ENCODE data around the gene FBXL5.
"Not testable (repeated sequence)": the region's sequence is repeated elsewhere in the genome, so short reads cannot be mapped to it uniquely, and the experiment has no call there.

FBXL5 gene

GRCh38 chr4:15648600-15648999 lies 6.6 kb downstream of the FBXL5 start:
- DNase-seq: no peak

- no peak for DNase-seq
These were observed 16.7 kb downstream of the FBXL5 start for GRCh38 chr4:15638418-15638817.

- DNase-seq: no peak
These were observed 18.3 kb downstream of the FBXL5 start for GRCh38 chr4:15636818-15637217.

GRCh38 chr4:15617407-15617806 lies 37.8 kb downstream of the FBXL5 start:
- DNase-seq: not testable (repeated sequence)

GRCh38 chr4:15614891-15615290 lies 40.3 kb downstream of the FBXL5 start:
- not testable (repeated sequence) for DNase-seq

- no peak for DNase-seq
These were observed 43.0 kb downstream of the FBXL5 start for GRCh38 chr4:15612136-15612535.

GRCh38 chr4:15610855-15611254 lies 44.3 kb downstream of the FBXL5 start:
- DNase-seq: no peak

- DNase-seq: no peak
These were observed 49.6 kb downstream of the FBXL5 start for GRCh38 chr4:15605537-15605936.

- DNase-seq: no peak
These were observed 53.3 kb downstream of the FBXL5 start for GRCh38 chr4:15601862-15602261.

GRCh38 chr4:15600176-15600575 lies 55.0 kb downstream of the FBXL5 start:
- no peak for DNase-seq

- no peak for DNase-seq
These were observed 56.5 kb downstream of the FBXL5 start for GRCh38 chr4:15598644-15599043.

- no peak for DNase-seq
These were observed 62.4 kb downstream of the FBXL5 start for GRCh38 chr4:15592799-15593198.

- DNase-seq: no peak
These were observed 67.5 kb downstream of the FBXL5 start for GRCh38 chr4:15587649-15588048.

- DNase-seq: no peak
These were observed 69.1 kb downstream of the FBXL5 start for GRCh38 chr4:15586066-15586465.

- no peak for DNase-seq
These were observed 69.8 kb downstream of the FBXL5 start for GRCh38 chr4:15585331-15585730.

- DNase-seq: no peak
These were observed 70.4 kb downstream of the FBXL5 start for GRCh38 chr4:15584785-15585184.

GRCh38 chr4:15577508-15577907 lies 77.6 kb downstream of the FBXL5 start:
- no peak for DNase-seq

GRCh38 chr4:15575966-15576365 lies 79.2 kb downstream of the FBXL5 start:
- DNase-seq: no peak

- no peak for DNase-seq
These were observed 85.4 kb downstream of the FBXL5 start for GRCh38 chr4:15569746-15570145.

GRCh38 chr4:15568821-15569220 lies 86.3 kb downstream of the FBXL5 start:
- DNase-seq: no peak

- no peak for DNase-seq
These were observed 91.3 kb downstream of the FBXL5 start for GRCh38 chr4:15563871-15564270.

- DNase-seq: no peak
These were observed 92.5 kb downstream of the FBXL5 start for GRCh38 chr4:15562623-15563022.

GRCh38 chr4:15562114-15562513 lies 93.0 kb downstream of the FBXL5 start:
- DNase-seq: no peak

GRCh38 chr4:15558561-15558960 lies 96.6 kb downstream of the FBXL5 start:
- DNase-seq: no peak

- no peak for DNase-seq
These were observed 97.2 kb downstream of the FBXL5 start for GRCh38 chr4:15557786-15558550.

All from activated CD4-positive, CD25-positive, alpha-beta regulatory T cell (primary cell).